HG03135 (cell line): ENCODE data around the gene NOP9.

ENCODE experiments used
- ATAC-seq: cut with Tn5 transposase; IDR thresholded peaks from one replicate; pipeline ENCODE4 v1.9.1; 2021; ENCODE audit warnings: mild to moderate bottlenecking, moderate library complexity; ENCODE audit not compliant: unreplicated experiment

The NOP9 gene

GRCh38 chr14:24262821-24263733, 36.6 kb upstream of the NOP9 start, which contains the start of gene TGM1:
TGM1 (minus strand) TSS chr14:24263177; CDS start chr14:24262352, 825 bp downstream.
- ATAC-seq = no peak

GRCh38 chr14:24263848-24264247, 35.8 kb upstream of the NOP9 start:
- ATAC-seq = no peak

- no peak for ATAC-seq
Observed at GRCh38 chr14:24264298-24264697, 35.4 kb upstream of the NOP9 start.

DNA sequence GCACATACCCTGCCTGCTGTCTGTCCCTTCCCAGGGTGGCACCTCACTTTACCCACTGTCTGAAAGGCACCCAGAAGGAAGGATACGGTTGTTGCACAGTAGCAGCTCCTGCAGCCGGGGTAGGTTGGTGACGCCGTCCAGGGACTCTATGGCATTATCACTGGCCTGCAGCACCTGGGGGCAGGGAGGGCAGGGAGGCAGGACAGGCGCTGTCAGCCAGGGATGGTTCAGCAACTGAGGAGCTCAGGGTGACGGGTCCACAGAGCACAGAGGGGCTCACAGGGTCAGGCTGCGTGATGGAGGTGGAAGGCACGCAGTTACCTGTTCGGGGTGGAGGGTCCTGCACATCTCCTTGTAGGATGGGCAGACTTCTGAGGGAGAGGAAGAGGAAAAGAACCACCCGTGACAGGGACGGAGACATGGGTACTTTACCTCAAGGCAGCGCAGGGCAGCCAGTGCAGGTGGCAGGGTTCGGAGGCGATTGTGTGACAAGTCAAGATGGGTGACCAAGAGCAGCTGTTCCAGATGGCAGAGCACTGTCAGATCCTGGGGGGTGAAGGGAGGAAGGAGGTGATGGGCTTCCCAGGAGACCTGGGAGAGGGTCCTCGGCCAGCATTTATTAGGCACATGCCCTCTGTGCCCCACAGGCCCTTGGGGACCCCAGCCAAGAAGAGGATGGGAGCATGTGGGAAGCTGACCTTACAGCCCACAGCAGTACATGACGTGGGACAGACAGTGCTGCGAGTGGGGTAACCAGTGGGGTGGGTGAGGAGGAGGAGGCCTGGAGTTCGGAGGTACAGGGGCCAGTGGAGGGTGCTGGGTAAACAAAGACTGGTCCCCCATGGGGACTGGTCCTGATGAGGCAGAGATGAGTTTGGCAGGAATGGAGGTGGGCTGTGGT, 33.1 kb upstream of the NOP9 start:
- ATAC-seq = no peak

GRCh38 chr14:24267516-24267915, 32.1 kb upstream of the NOP9 start:
- no peak for ATAC-seq

- ATAC-seq = no peak
Observed at GRCh38 chr14:24268225-24268624, 31.4 kb upstream of the NOP9 start.

DNA sequence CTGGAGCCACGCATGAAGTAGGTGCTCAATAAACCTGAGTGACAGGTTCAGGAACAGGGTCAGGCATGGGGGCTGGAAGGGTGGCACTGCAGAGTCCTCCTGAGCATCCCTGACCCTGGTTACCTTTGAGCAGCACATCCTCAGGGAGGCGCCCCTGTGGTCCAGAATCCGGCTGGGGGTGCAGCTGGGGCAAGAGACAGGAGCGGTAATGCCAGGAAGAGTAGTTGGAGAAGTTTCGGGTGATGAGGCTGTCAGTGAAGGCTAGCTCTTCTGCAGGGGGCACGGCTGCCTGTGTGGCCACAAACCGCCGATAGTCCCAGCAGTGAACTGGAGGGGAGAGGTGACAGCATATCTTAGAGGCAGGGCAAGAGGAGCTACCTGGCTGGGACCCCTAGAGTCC, 30.3 kb upstream of the NOP9 start:
- ATAC-seq = no peak

- ATAC-seq = no peak
Observed at GRCh38 chr14:24269910-24270536, 29.6 kb upstream of the NOP9 start.

DNA sequence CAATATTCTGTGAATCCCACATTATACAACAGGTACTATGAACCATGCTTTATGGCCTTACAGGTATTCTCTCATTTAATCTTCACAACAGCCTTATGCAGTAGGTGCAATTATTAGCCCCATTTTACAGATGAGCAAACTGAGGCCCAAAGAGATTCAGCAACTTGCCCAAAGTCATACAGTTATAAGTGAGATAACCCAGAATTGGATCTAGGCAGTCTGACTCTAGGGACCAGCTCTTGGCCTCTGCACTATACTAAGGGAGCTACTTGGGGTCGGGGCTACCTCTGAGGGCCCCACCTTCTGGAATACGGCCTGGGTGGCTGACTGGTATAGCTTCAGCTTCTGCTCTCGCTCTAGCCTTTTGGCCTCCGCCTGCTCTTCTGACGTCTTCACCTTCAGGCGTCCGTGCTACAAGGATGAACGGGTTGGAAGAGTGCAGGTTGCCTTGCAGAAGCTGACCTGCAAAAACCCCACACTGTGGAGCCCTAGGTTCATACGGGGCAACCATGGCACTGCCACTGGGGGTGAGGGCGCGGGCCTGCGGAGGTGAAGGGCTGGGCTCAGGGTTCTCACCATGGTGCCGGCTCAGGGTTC, 29.0 kb upstream of the NOP9 start:
- ATAC-seq = peak; percentile 0

- peak; percentile 88 for ATAC-seq
Observed at GRCh38 chr14:24271134-24271833, 28.4 kb upstream of the NOP9 start, which contains the start of gene RABGGTA. RABGGTA (minus strand) TSS chr14:24271597; CDS start chr14:24271115, 482 bp downstream.

DNA sequence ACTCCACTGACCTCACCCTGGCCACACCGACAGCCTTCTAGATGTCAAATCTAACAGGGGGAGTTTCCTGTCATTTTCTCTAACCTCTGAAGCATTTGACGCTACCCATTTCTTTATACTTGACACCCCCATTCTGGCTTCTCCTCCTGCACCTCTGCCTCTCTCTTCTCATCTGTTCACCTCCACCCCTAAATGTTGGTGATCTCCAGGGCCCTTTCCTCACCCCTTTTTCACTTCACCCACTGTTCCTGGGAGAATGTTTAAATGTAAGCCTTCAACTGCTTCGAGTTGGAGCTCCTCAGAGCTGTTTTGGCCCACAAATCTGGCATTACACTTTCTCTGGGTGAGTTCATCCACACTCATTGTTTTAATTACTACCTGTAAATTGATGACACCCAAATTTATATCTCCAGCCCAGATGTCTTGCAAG, 27.8 kb upstream of the NOP9 start:
- ATAC-seq = no peak

GRCh38 chr14:24272467-24272866, 27.2 kb upstream of the NOP9 start:
- ATAC-seq = no peak

- no peak for ATAC-seq
Observed at GRCh38 chr14:24273422-24273998, 26.1 kb upstream of the NOP9 start.

- no peak for ATAC-seq
Observed at GRCh38 chr14:24274101-24274543, 25.5 kb upstream of the NOP9 start.

DNA sequence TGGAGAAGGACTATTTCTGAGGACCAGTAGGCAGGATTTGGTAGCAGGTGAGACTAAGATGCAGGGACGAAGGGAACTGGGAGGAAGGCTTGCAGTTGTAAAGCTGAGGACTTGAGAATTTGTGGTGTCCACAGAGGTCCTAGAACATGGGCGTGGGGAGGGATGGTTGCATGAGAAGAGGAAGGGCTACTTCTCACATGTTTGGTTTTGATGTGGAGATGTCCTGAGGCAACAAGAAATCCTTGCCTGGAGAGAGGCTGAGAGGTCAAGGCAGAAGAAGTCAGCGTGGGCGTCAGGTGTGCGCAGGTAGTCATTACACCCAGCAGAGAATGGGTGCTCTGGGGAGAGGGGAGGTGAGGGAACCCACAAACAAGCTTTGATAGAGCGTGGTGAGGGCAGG, 22.6 kb upstream of the NOP9 start:
- ATAC-seq = no peak

- no peak for ATAC-seq
Observed at GRCh38 chr14:24277606-24278321, 21.9 kb upstream of the NOP9 start.

DNA sequence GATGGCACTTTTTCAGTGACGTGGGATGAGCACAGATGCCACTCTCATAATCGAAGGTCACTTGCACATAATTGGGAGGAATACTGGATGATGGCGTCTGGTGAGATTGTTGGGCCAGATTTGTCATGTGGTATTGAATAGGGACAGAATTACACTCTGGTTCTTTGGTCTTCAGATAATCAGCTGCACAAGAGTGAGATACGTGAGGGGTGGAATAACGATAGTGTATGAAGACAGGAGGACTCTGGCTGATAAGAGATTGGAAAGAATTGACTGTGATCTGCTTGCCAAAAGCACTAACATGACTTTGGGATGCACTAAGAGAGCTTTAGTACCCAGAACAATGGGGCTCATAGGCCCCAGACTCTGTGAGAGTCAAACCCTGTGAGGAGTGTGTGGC, 21.2 kb upstream of the NOP9 start:
- ATAC-seq = no peak

DNA sequence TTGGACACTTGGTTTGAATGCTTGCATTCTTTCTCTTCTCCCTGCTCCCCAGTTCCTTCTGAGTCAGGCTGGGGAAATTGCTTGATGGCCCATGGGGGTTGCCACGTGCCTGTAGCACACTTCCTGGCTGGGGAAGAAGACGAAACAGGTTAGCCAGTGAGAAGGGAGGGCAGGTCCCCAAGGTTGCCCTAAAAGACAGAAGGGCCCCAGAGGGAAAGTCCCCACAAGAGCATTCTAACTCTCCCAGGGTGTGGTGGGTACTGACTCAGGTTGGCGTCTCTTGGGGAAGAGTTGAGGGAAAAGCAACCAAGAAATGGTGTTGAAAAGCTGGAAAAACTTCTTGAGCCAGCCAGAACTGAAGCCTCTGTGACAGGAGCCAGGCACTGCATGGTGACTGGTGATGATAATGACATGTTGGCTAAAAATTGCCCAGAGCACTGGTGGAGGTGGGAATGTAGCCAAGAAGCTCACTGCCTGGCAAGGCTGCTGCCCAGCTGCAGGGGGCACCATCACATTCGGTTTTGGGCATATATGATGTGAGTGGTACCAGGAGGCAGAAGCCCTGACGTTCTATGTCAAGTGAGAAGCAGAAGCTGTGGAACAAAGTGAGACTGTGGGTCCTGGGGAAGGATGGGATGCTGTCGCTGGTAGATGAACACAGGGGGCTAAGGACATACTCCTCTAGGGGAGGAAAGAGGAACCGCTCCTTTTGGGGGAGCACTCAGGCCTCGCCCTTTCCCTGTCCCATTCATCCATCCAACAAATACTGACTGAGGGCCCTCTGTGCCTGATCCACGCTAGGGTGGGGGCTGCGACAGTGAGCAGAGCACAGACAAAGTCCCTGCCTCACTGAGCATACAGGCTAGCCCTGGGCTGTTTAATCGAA, 20.1 kb upstream of the NOP9 start:
- no peak for ATAC-seq
